Kidney (tissue), 14 donors: ENCODE measurements around the gene TMEM80. TPM values are rescaled to one million over a fixed set of nuclear protein-coding genes. Genes with fewer than 3 reads are reported as not detected.

ENCODE experiments used
- DNase-seq, 5 donors: peaks; one replicate each; pipeline ENCODE4 v3.0.0-alpha.2; 2013 to 2020
- FAIRE-seq: peaks from 2 replicates; lab custom pipeline; 2012; peaks lifted over from hg19 to GRCh38; lab: Jason Lieb, UNC
- H3K27ac ChIP-seq, 2 donors: one replicate each; pipeline ENCODE4 v1.7.0; 2013; ENCODE audit warnings: low read depth in 2 of 2, low read length in 2 of 2, inconsistent platforms in 1 of 2
- H3K27me3 ChIP-seq: one replicate; pipeline ENCODE4 v1.7.1; 2013; ENCODE audit warnings: low read length, inconsistent platforms; ENCODE audit not compliant: control insufficient read depth, insufficient read depth
- H3K36me3 ChIP-seq, 3 donors: one replicate each; pipeline versions ENCODE4 v1.7.0 to v1.7.1; 2013; ENCODE audit warnings: low read length in 3 of 3, control low read depth in 1 of 3, inconsistent platforms in 1 of 3; ENCODE audit not compliant: insufficient read depth in 3 of 3, control insufficient read depth in 2 of 3
- H3K4me1 ChIP-seq, 3 donors: one replicate each; pipeline versions ENCODE4 v1.7.0 to v1.7.1; 2013; ENCODE audit warnings: low read length in 3 of 3, inconsistent platforms in 1 of 3, low read depth in 1 of 3; ENCODE audit not compliant: control insufficient read depth in 2 of 3, insufficient read depth in 2 of 3
- H3K4me3 ChIP-seq, 3 donors: one replicate each; pipeline versions ENCODE4 v1.7.0 to v1.8.1; 2013; ENCODE audit warnings: low read length in 3 of 3, control low read depth in 1 of 3, inconsistent platforms in 1 of 3
- H3K9ac ChIP-seq, 3 donors: one replicate each; pipeline versions ENCODE4 v1.7.0 to v1.7.1; 2013; ENCODE audit warnings: low read length in 3 of 3, control low read depth in 1 of 3, inconsistent platforms in 1 of 3
- H3K9me3 ChIP-seq, 3 donors: one replicate each; pipeline versions ENCODE4 v1.7.0 to v1.7.1; 2013; ENCODE audit warnings: low read length in 3 of 3, control low read depth in 1 of 3, inconsistent platforms in 1 of 3; ENCODE audit not compliant: control insufficient read depth in 2 of 3, insufficient read depth in 1 of 3
- intact Hi-C: fragments of 100-400 bp; cut with DNase I; formaldehyde crosslinking; loops from one replicate; pipeline ENCODE4 v1.11.1; 2022
- polyA plus RNA-seq: library from polyadenylated mRNA; stranded (reverse); fragments of 350-450 nt; fragmentation: Illumina TruSeq; extraction: RNeasy Lipid Tissue Mini Kit (QIAGEN cat#74804); gene quantifications from one replicate; pipeline ENCODE4 v1.2.3, GENCODE V29; 2014; ENCODE audit warnings: low read depth, low replicate concordance; ENCODE audit not compliant: insufficient read depth
- total RNA-seq: library from RNA; stranded (reverse); fragmentation: NEBNext Ultra II Directional; extraction: Animal tissue kit (Norgen Biotek cat#: 25700); gene quantifications from one replicate; pipeline ENCODE4 v1.2.1, GENCODE V29; 2021
- TF ChIP-seq, protein P1 (sequence below): IDR thresholded peaks from 3 replicates; pipeline ENCODE4 v1.5.1; 2012; ENCODE audit warnings: mild to moderate bottlenecking, moderate library complexity, borderline replicate concordance; ENCODE audit not compliant: insufficient read depth; ENCODE audit errors: extremely low read depth
- donor health status: control.
- donor health status: control.
- donor health status: control.
- donor health status: control.
- donor health status: control.
- donor health status: DM: yes; HTN: yes; CAD: no.
- donor health status: Normal renal cell carcinoma (clear cell type).

TMEM80 gene
- total and polyA plus RNA-seq, 2 donors from 2014 or later, result 36.2 to 38.6 TPM

DNA sequence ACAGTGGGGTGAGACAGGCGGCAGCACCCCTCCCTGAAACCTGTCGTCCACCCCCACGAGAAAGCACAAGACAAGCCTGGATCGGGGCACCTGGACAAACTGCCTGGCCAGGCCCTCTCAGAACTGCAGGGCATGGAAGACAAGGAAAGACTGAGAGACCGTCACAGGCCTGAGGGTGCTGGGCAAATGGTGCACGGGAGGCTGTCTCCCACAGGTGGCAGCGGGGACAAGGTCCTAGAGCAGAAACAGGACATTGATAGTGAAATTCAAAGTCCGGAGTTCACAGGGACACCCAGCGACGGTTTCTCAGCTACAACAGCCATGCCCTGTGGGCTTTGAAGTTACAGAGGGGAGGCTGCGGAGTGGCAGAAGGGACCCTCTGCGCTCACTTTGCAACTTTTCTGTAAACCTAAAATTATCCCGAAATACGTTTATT lies 37.9 kb upstream of the TMEM80 start:
- Histone ChIP-seq H3K27ac (no peak overlapping the region), H3K9ac (no peak overlapping the region), H3K4me3 (no peak overlapping the region), H3K36me3 (peaks cover 0 to 3% (median 0%) of the 10 kb centered on the region in 3 donors), H3K9me3 (no peaks in the 10 kb centered on the region), H3K27me3 (no peaks in the 10 kb centered on the region), H3K4me1 (no peaks in the 10 kb centered on the region)
- DNase-seq (no peak), FAIRE-seq (no peak)
- intact Hi-C loops, result no loop called here
- TF ChIP-seq, protein P1, sequence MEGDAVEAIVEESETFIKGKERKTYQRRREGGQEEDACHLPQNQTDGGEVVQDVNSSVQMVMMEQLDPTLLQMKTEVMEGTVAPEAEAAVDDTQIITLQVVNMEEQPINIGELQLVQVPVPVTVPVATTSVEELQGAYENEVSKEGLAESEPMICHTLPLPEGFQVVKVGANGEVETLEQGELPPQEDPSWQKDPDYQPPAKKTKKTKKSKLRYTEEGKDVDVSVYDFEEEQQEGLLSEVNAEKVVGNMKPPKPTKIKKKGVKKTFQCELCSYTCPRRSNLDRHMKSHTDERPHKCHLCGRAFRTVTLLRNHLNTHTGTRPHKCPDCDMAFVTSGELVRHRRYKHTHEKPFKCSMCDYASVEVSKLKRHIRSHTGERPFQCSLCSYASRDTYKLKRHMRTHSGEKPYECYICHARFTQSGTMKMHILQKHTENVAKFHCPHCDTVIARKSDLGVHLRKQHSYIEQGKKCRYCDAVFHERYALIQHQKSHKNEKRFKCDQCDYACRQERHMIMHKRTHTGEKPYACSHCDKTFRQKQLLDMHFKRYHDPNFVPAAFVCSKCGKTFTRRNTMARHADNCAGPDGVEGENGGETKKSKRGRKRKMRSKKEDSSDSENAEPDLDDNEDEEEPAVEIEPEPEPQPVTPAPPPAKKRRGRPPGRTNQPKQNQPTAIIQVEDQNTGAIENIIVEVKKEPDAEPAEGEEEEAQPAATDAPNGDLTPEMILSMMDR, result no peak

DNA sequence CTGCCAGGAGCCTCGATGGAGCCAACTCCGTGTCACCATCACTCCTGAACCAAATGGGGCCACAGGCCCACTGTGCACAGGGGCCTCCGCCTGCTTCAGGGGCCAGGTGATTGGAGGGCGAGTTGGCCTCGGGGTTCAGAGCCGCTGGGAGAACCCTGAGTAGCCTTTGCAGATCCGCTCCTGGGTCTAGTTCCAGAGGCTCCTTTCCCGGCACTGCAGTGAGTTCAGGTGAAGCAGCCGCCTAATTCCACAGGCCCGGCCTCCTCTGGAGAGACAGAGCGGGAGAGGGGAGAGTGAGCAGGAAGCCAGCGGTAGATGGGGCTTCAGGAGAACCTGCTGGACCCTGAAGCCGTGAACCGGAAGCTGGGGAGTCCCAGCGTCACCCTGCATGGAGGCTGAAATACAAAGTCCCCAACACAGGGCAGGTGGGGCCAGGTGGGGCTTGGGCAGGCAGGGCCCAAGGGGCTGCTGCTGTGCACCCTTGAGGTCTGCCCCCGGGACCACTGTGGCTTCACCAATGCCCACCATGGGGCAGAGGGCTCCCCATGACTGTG lies 36.0 kb upstream of the TMEM80 start:
- H3K27me3 ChIP-seq, result no peaks in the 10 kb centered on the region
- FAIRE-seq (no peak), DNase-seq (no peak)
- intact Hi-C loops, result no loop called here
- no peaks in the 10 kb centered on the region for H3K9me3 ChIP-seq
- H3K4me1 ChIP-seq, result no peaks in the 10 kb centered on the region
- H3K9ac ChIP-seq, result no peak overlapping the region
- H3K36me3 ChIP-seq, result peaks cover 0 to 7% (median 3%) of the 10 kb centered on the region in 3 donors
- TF ChIP-seq, protein P1, result no peak
- H3K4me3 ChIP-seq, result no peak overlapping the region
- no peak overlapping the region for H3K27ac ChIP-seq

DNA sequence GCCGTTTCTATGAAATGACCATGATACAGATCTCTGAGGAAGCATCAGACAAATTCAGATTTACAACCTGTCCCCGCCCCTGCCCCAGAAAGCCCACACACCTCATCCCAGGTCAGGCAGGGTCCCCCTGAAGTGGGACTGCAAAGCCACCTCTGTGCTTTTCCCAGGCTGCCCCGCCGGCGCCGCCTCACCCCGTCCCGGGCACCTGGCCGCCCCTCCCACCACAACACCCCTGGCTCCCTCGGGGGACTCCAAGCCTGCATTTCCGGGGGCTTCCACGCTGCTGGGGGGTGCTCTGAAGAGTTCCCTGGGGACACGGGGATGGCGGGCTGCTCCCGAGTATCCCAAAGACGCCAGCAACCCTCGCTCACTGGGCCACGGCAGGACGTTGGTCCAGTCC lies 35.3 kb upstream of the TMEM80 start:
- TF ChIP-seq, protein P1, result no peak
- intact Hi-C loops, result no loop called here
- Histone ChIP-seq H3K9ac (no peak overlapping the region), H3K4me1 (no peaks in the 10 kb centered on the region), H3K27me3 (no peaks in the 10 kb centered on the region), H3K27ac (no peak overlapping the region), H3K36me3 (peaks cover 0 to 7% (median 3%) of the 10 kb centered on the region in 3 donors), H3K4me3 (no peak overlapping the region), H3K9me3 (no peaks in the 10 kb centered on the region)
- DNase-seq (no peak), FAIRE-seq (no peak)
